DMS79 (cell line): ENCODE measurements around the gene CCDC150.
"Not testable (repeated sequence)": the region's sequence is repeated elsewhere in the genome, so short reads cannot be mapped to it uniquely, and the experiment has no call there.

Source experiments
- DNase-seq: peaks from one replicate; lab custom pipeline; 2025; lab: John Stamatoyannopoulos, UW

Gene CCDC150

GRCh38 chr2:196718419-196719109 is 79.0 kb downstream of the CCDC150 start:
- no peak for DNase-seq

DNA sequence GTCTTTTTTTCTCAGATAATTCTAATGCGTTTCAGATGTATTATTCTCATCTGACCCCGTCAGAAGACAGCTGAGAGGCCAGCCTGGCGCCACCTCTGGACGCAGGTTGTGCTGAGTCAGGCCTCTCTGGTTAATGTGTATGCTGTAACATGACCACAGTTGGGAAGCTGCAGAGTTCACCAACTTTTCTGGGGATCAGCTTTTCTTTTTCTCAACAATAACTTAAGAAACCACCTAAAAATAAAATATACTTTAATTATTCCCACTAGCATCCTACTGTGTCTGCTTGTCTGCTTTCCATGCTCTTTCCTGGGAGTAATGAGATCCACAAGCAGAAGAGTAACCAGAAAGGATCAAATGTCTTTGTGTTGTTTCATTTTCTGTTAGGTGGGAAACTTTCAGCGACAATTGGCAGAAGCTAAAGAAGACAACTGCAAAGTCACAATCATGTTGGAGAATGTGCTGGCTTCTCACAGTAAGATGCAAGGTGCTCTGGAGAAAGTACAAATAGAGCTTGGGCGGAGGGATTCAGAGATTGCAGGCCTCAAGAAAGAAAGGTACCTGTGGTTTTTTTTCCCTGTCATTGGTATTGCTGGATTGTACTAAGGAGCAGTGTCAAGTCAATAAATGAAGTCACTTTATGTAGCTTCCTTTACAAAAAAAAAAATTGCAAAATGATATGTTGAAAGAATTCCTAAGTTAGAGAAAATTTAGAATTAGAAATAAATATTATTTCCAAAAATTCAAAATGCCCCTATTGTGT is 79.8 kb downstream of the CCDC150 start:
- no peak for DNase-seq

DNA sequence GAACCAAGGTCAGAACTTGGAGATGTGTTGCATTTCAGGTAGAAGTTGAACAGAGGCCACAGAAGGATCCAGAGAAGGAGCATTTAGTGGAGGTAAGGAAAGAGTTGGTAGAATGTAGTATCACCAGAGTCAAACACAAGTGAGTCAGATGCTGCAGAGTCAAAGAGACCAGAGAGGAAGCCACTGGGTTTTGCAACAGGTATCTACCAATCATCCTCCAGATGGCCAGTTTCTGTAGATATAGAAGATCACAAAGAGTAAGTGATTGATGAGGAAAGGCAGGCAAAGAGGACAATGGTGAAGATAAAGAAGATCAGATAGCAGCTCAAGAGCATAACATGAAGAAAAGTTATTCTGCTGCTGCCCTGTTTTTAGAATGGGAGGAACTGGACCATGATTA is 84.1 kb downstream of the CCDC150 start:
- no peak for DNase-seq

GRCh38 chr2:196725218-196725617 is 85.7 kb downstream of the CCDC150 start:
- DNase-seq = no peak

GRCh38 chr2:196725882-196726281 is 86.4 kb downstream of the CCDC150 start:
- no peak for DNase-seq

GRCh38 chr2:196729418-196729817 is 89.9 kb downstream of the CCDC150 start:
- DNase-seq = no peak

- not testable (repeated sequence) for DNase-seq
These were observed 97.1 kb downstream of the CCDC150 start for GRCh38 chr2:196736646-196737045.

DNA sequence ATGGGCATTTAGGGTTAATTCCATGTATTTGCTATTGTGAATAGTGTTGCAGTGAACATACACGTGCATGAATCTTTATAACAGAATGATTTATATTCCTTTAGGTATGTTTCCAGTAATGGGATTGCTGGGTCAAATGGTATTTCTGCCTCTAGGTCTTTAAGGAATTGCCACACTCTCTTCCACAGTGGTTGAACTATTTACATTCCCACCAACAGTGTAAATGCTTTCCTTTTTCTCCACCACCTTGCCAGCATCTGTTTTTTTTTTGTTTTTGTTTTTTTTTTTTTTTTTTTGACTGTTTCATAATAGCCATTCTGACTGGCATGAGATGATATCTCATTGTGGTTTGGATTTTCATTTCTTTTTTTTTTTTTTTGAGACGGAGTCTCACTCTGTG is 97.5 kb downstream of the CCDC150 start:
- no peak for DNase-seq

GRCh38 chr2:196739031-196739430 is 99.5 kb downstream of the CCDC150 start:
- DNase-seq = no peak

DNA sequence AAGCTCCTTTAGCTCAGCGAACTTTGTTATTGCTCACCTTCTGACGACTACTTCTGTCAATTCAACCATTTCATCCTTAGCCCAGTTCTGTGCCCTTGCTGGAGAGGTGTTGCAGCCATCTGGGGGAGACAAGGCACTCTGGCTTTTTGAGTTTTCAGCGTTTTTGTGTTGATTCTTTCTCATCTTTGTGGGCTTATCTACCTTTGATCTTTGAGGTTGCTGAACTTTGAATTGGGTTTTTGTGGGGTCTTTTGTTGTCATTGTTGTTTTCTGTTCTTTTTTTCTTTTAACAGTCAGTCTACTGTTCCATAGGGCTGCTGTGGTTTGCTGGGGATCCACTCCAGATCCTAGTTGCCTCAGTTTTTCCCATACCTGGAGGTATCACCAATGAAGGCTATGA is 102.7 kb downstream of the CCDC150 start:
- no peak for DNase-seq

GRCh38 chr2:196742685-196743084 is 103.2 kb downstream of the CCDC150 start:
- DNase-seq = no peak

DNA sequence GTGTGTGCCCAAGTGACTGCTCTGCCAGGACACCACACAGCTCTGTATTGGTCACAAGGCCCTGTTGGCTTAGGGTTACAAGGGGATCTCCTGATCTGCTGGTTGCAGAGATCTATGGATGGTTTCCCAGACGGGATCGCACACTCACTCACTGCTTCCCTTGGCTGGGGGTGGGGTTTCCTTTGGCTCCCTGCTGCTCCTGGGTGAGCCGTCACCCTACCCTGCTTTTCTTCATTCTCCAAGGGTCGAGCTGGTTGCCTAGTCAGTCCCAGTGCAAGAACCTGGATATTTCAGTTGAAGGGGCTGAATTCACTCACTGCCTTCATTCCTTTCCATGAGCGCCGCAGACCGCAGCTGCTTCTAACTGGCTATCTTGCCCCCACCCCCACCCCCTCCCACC is 103.7 kb downstream of the CCDC150 start:
- DNase-seq = no peak

DNA sequence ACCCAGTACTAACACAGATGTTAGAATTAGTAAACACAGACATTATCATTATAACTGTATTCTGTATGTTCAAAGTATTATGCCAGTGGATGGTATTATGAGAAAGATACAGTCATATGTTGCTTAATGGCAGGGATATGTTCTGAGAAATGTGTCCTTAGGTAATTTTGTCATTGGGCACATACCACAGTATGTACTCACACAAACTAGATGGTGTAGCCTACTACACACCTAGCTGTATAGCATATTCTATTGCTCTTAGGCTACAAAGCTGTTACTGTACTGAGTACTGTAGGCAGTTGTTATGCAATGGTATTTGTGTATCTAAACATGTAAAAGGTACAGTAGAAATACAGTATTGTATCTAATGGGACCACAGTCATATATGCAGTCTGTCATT is 106.2 kb downstream of the CCDC150 start:
- no peak for DNase-seq

- DNase-seq = no peak
These were observed 107.9 kb downstream of the CCDC150 start for GRCh38 chr2:196747400-196747799.

DNA sequence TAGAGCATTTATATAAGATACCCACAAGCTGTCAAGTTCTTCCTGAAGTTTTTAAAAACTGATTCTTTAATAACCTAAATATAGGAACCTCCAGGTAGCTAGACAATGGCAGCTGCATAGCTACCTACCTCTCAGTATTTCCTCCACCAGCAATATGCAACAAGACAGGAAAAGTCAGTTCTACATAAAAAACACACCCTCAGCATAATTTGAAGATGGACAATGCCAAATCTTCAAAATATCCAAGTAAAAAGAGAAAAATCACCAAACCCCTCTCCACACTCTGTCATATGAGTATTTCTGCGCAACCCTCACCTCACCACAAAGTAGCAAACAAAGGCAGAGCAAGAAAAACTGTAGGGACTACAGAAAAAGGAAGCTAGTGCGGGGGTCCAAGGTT is 108.6 kb downstream of the CCDC150 start:
- no peak for DNase-seq

- no peak for DNase-seq
These were observed 110.9 kb downstream of the CCDC150 start for GRCh38 chr2:196750291-196750923.

DNA sequence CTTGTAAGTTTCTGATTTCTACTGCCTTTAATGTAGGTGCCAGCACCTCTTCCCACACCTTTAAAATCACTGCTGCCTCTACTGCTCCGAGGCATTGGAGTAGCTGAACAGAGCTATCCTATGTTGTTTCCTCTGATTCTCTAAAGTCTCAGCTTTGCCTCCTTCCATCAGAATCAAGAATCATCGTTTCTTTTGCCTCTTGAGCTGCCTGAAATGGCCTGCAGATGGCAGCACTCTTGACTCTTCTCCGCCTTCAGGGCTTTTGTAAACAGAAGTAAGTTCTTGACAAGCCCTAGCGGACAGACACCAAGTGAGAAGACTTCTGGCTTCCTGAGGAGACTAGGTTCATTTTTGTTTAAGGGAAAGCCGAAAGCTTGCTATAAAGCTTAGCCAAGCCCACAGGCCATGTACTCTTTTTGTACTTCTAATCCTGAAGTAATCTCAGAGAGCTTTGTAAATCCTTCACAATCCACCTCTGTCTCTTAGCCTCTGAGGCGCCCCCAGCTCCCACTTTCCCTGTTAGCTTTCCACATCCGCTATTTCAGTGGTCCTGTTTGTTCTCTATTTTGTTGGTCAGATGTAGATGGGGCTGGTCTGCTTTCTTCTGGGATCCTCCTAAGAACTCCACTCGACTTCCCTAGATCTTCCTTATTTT is 111.6 kb downstream of the CCDC150 start:
- no peak for DNase-seq

- no peak for DNase-seq
These were observed 119.2 kb downstream of the CCDC150 start for GRCh38 chr2:196758474-196759377.

DNA sequence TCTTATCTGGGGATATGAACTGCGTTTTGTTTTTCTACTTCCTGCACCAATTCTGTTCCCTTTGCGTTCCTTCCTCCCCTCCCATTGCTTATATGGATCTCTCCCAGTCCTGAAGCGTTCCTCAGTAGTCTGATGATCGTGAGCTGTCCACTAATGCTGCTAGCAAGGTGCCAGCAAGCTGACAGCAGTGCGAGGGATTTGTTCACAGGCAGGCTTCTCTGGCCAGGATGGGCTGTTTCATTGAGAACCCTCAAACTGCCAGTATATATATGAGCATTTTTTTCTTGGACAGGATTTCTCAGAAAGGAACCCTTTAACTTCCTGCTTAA is 119.8 kb downstream of the CCDC150 start:
- no peak for DNase-seq

DNA sequence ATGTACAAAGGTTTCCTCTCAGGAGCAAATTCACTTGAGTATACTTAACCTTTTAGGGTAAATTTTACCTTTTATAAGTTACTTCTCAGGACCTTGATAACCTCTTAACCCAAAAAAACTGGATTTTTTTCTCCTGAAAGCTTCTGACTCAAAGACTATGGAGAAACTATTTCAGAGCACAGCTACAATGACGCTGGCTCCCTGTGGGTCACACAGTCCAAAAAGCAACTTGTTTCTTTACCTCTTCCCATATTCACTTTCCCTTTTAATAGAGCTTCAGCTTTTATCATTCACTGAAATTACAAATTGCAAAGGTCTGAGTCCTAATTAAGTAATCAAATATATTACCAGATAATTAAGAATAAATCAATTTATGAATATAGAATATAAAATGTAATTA is 127.6 kb downstream of the CCDC150 start:
- no peak for DNase-seq
